Fibroblast of skin of right biceps (primary cell): ENCODE results near the gene TLR3.
"Not testable (repeated sequence)": the region's sequence is repeated elsewhere in the genome, so short reads cannot be mapped to it uniquely, and the experiment has no call there.

ENCODE experiments used
- DNase-seq: peaks from one replicate; pipeline ENCODE4 v3.0.0-alpha.2; 2013

The TLR3 gene

DNA sequence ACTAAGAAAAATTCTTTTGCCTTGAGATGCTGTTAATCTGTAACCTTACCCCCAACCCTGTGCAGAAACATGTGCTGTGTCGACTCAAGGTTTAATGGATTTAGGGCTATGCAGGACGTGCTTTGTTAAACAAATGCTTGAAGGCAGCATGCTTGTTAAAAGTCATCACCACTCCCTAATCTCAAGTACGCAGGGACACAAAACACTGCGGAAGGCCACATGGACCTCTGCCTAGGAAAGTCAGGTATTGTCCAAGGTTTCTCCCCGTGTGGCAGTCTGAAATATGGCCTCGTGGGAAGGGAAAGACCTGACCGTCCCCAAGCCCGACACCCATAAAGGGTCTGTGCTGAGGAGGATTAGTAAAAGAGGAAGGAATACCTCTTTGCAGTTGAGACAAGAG is 18.8 kb upstream of the TLR3 start:
- DNase-seq = not testable (repeated sequence)

DNA sequence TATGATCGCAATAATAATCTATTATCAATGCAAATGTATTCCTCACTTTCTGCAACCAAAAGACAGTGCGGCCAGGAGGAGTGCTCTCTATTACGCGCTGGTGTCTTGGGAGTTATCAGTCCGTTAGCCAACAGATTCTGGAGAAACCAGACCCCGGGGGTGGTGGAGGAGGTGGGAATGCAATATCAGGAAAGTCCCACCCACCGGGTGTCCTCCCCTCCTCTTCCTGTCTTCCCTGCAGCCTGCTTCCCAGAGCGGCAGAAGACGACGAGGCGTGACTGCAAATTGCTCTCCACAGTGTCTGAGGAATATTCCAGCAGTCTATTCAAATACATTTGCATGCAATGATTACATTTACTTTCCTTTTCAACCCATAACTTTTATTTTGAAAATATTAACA is 17.9 kb upstream of the TLR3 start:
- no peak for DNase-seq

DNA sequence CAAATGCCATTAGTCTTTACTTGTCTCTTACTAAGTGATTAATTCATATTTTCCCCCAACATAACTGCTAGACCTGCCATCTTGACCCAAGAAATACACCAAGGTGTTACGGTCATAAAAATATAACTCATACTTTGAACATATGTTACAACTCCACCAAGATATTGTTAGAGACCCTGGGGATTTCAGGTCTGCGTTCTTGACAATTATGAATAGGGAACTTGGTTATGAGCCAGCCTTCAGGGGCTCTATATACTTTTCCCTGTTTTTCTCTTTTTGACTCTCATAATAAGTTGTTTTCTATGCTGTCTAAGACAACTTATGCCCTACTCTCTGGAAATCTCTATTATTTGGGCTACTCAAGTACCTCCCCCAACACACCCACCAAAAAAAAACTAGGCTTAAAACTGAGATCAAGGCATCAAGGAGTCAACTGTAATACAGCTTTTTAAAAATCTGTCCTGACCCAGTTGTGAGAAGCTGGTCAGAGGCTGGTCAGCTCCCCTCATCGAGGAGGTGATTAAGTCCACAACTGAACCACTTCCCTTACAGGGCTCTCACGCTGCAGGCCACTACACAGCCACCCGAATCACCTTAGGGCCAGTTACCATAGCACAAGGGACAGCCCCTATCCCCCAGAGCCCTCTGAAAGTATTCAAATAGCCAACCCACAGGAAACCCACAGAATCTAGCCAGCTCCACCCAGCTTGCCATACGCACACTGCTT is 10.5 kb upstream of the TLR3 start:
- DNase-seq = no peak

DNA sequence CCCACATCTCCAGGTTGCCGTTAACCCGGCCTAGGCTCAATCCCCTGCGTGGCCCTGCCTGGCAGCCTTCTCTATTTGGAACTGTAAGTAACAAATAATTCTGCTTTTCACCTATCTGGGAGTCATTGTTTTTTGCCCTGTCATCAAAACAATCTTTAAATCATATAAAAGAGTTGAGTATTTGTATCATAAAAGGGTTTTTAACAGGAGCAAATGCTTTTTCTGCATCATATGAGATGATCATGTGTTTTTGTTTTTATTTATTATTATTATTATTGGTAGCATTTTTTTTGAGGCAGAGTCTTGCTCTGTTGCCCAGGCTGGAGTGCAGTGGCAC is 10.0 kb upstream of the TLR3 start:
- no peak for DNase-seq

DNA sequence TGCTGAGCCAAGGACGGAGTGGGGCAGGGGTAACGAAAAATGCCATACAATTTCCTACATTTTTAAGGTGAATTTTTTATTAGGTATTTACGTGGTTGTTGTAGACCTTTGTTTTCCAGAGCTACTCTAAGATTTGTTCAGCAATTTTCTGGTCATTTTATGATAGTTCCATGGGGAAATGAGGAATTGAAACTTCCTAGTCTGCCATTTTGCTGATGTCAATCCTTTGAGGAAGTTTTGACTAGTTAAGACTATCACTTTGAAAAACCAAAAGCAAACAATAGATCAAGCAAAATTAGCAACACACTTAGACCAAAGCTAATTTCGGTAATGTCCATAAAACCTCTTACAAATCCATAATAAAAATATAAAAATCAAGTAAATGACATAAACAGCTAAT is 7.0 kb upstream of the TLR3 start:
- DNase-seq = no peak

DNA sequence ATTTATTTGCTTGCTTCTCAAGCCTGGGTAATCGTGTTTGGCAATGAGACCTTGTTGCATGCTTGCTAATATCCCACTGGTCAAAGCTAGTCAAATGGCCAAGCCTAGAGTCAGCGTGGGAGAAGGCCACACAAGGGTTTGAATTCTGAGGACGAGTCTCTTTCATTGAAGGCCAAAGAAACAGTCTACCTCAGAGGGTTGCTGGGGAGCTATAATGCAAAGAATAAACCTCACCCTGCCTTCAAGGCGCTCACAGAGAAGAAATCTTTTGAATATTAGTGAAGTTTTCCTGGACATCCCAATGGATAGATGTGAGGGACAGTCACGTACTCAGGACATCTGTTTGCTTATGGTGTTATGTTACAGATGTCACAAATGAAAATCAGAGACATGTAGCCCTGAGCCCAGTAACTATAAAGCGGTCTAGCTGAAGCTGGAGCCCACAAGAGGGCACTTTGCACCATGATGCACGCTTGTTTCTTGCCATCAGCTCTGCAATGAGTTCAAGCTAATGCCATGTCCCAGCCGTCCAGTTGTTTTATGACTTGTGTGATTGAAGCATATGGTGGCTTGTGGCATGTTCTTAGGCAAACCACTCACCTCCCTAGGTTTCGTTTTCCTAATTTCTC is 1.1 kb upstream of the TLR3 start:
- DNase-seq = peak; percentile 49

DNA sequence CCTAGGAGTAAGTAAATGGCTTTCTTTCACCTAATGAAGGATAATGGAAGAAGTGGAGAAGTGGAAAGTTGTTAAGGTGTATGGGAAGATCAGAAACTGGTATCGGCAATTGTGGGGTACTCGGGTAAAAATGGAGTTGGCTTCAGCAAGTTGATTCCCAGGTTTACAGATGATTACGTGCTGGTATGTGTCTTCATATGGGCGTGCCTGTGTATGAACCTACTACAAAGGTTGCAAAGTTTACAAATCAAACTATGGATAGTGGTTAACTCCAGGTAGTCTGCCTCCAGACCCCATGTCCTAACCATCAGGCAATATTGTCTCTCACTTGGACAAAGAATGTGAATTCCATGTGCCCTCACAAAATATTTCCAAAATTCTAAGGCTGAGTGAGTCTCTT is 773 bp downstream of the TLR3 start:
- DNase-seq = no peak

DNA sequence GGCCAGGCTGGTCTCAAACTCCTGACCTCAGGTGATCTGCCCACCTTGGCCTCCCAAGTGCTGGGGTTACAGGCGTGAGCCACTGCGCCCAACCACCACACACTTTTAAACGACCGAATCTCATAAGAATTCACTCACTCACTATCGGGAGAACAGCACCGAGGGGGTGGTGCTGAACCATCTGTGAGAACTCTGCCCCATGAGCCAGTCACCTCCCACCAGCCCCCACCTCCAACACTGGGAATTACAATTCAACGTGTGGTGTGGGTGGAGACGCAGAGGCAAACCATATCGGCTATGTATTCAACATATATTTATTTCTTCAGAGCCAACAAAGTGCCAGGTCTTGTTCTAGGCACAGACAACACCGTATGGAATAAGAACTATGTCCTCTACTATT is 3.6 kb downstream of the TLR3 start:
- DNase-seq = no peak

DNA sequence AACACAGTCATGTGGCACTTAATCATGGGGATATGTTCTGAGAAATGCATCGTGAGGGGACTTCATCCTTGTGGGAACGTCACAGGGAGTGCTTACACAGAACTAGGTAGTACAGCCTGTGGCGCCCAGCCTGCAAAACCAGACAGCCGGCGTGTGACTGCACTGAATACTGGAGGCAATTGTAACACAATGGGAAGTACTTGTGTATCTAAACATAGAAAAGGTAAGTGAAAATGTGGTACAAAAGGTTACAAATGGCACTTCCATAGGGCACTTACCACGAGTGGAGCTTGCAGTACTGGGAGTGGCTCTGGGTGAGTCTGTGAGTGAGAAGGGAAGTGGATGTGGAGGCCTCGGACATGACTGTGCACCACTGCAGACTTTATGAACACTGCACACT is 5.2 kb downstream of the TLR3 start:
- no peak for DNase-seq

DNA sequence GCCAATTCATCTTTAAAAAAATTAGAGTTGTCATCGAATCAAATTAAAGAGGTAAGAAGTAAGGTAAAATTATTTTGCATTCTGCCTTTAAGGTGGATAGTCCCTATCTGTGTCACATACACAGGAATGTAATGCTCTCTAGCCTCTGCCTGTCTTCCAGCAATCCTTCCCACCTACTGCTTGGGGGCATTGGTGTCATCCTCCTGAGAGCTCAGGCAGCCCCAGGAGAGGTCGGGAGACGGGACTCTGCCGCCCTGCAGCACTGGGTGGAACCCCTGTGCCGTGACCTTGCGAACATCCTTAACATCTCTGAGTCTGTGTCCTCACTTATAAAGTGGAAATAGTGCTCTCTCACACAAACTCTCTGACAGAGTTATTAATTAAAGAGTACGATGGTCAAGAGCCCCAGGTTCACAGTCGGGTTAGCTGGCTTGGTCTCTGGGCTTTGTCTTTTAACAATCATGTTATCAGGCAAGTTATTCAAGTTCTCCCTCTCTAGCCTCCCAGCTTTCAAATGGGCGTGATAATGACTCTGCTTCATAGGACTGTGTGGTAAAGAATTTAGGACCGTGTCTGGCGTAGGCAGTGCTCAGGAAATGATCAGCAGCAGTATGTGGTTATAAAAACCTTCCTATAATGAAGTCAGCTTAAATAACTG is 10.2 kb downstream of the TLR3 start:
- DNase-seq = peak; percentile 14

DNA sequence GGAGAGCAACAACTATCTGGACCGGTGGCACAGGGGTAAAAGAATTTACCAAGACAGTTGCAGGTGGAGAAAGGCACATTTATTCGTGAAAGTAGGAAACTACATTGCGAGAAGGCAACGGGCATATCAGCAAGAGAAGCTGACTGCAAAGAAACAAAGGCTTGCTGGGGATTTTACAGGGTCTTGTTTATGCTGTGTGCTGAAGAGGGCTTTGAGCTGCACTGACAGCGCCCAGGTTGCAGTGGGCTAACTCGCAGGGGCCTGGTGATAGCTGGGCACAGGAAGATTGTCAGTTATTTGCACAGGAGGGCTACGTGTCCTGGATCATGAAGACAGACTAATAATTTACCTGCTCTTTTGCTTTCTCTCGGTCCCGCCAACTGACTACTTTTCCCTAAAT is 10.7 kb downstream of the TLR3 start:
- DNase-seq = no peak

DNA sequence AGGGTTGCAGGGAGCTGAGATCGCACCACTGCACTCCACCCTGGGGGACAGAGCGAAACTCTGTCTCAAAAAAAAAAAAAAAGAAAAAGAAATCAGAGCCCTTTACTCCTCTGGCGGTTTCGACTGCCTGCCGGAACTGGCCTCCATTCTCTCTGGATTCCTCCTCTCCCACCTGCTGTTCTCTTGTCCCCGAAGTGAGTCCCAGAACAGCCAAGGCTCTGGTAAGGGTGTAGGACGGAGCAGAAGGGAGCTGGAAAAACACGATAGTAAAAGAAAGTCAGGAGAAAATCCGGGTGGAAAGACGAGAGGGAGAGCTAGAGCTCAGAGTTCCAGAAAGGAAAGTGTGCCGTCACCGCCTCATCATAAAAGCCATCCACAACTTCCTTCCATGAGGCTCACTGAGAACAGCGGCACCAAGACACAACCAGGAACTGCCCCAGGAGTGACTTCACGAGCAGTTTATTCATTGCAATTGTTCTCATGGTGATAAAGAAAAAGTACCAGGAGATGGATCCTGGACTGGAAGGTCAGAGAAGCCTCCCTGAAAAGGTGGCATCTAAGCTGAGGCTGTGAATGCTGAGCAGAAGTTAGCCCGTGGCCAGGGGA is 12.3 kb downstream of the TLR3 start:
- no peak for DNase-seq

DNA sequence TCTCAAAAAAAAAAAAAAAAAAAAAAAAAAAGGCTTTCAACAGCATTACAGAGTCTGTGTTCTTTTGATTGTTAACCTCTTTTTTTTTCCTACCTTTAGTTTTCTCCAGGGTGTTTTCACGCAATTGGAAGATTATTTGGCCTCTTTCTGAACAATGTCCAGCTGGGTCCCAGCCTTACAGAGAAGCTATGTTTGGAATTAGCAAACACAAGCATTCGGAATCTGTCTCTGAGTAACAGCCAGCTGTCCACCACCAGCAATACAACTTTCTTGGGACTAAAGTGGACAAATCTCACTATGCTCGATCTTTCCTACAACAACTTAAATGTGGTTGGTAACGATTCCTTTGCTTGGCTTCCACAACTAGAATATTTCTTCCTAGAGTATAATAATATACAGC is 13.3 kb downstream of the TLR3 start:
- DNase-seq = no peak

DNA sequence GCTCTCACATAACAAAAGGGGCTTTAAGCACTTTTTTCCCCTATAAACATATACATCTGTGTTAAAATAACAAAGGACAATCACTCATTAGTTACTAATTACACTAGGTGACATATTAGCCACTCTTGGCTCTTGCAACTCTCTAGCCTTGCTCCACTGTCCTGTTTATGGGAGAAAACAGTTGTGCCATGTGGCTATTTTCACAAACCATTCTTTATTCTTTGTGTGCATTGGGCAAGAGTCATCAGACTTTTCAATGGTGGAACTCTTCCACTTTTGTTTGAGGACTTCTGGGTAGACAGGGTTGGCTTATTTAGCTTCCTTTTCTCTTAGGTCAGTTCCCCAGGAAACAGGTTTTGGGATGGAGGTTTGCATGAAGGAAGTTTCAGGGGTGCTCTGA is 19.6 kb downstream of the TLR3 start:
- DNase-seq = no peak

DNA sequence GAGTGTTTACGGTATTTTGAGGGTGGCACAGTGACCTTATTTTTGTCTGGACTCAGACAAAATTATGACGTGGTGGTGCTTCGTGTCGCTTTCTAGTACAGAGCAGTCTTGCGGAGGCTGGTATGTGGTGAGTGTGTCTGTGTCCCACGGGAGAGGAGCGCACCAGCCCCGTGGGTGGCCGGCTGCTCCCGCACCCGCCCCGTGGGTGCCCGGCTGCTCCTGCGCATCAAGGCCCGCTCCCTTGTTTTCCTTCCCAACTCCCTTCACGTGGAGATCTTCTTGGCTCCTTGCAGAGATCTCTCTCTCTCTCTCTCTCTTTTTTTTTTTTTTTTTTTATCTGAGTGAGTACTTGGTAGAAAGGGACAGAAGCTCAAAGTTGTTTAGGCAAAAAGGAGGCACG is 23.3 kb downstream of the TLR3 start:
- no peak for DNase-seq

DNA sequence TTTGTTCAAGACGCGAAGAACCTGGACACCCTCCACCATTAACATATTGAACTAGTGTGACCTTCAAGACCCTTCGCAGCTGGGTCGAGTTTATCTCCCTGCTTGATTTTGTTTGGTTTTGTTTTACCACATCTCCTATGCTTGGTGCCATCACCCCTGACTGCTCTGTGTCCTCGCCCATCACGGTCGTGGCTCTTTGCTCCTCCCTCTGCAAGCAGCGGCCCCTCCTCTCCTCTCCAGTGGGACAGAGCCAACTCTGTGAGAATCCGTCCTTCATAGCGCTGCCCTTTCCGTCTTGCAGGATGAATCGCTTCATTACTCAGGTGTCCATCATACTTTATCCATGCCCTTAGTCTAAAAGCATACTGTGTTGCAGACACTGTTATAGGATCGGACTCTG is 26.4 kb downstream of the TLR3 start:
- no peak for DNase-seq

DNA sequence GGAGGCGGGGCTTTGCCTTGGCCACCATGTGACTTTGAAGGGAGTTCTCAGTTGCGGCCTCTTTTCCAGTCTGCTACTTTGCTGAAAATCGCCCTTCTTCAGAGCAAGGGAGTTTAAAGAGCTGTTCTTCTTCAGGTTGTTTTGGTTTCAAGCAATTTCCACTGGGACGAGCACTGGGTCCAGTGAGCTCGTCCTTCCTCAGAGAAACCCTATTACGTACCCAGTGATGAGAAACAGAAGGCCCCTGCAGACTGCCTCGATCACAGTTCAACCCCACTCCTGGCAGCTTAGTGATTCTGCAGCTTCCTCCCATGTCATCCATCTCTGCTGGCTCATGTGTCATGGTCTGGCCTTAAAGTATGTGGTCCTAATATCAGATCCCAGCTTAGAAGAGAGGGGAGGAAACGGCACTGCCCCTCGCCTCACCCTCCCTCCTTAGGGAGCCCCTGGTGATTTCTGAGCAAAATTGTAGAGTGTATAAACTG is 27.8 kb downstream of the TLR3 start:
- DNase-seq = no peak

DNA sequence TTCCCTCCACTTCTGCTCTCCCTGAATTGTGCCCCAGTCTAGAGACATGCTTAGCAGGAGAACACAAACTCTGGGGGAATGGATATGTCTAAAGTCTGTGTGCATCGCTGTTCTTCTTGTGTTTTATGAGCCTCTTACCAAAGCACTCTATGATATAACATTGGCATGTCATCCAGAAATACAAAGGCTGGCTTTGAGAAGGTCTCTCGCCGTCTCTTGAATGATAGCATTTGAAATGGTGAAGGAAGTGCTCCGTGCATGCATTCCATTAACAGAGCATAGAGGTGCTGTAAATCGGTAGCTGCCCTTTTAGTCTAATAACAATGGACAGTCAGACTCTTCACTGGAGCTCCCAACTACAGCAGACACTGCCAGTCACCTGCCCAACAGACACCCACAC is 28.4 kb downstream of the TLR3 start:
- DNase-seq = no peak

DNA sequence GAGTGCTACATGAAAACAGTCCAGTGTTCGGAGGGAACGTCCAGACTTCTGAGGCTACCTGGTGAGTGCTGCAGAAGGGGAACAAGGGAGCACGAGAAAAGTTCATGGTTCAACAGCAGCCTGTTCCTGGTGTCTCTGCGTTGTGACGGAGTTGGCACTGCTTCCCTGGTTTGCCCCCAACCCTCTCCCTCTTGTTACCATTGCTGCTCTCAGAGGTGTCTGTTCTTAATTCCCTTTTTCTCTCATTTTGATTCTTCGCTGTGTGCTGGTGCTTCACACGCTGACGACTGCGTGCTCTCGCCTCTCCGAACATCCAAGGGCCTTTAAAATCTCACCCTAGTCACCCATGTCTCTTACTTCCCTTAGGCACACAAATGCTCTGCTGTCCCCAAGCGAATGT is 34.0 kb downstream of the TLR3 start:
- DNase-seq = no peak

DNA sequence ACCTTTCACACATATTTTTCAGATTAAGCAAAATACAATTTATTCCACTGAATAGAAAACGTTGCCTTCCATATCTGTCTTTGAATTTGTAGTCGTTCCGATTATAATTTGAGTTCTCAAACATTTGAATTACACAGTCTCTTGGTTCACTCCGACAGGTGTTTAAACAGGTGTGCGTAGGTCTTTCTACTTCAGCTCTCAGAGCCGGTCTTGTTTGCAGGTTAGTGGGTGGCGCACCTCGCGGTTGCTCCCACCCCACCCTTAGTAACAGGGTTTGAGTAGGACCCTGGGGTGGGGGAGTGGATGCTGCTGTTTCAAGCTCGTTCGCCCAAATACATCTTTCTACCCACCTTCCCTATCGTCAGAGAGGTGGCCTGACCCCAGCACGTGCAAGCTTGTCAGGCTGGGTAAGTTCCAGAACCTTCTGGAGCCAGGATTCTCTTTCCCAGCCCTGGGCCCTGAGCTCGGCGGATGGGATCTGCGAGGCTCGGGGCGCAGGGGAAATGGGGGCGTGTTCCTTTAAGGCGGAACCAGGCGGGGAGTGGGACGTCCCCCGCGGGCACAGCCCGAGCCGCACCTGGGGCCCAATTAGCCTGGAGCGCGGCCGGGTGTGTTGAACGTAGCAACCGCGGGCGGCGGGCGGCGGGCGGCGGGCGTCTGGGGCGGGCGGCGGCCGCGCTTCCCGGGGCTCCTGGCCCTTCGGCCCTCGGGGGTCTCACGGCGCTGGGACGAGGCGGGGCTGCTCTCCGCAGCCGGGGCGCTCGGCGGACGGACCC is 35.3 kb downstream of the TLR3 start, which contains the start of gene FAM149A:
Gene FAM149A, plus strand, starts transcription at position 591 of the 776 bp plus-strand sequence.
- DNase-seq = peak; percentile 6

DNA sequence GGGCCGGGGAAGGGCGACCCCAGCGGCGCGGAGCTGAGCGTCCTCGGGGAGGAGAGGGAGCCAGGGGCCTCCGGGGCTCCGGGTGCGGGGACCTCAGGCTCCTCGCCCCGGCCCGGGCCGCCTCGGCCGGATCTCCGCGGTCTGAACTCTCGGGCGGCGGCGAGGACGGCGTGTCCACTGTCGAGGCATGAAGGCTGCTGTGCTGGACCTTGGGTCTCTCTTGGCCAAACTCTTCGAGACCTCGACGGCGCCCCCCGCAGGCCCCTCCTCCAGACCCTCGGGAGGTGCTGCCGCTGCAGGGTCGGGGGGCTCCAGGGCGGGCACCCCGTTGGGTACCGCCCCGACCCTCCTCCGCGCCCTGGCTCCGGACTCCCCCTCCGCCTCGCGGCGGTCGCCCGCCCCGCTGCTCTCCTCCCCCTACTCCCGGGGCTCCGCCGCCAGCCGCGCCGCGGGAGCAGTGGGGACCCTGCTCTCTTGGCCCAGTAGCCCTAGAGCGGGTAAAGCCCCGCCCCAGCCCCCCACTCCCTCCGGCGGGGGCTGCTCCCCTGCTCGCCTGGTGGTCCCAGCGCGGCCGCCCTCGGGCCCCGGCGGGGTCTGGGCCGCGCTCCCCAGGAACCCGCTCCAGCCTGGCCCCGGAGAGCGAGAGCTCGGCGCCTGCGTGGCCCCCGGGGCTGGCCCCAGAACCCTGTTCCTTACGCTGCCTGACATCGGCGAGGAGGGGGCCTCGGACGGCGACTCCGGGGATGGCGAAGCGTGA is 36.1 kb downstream of the TLR3 start:
- no peak for DNase-seq

DNA sequence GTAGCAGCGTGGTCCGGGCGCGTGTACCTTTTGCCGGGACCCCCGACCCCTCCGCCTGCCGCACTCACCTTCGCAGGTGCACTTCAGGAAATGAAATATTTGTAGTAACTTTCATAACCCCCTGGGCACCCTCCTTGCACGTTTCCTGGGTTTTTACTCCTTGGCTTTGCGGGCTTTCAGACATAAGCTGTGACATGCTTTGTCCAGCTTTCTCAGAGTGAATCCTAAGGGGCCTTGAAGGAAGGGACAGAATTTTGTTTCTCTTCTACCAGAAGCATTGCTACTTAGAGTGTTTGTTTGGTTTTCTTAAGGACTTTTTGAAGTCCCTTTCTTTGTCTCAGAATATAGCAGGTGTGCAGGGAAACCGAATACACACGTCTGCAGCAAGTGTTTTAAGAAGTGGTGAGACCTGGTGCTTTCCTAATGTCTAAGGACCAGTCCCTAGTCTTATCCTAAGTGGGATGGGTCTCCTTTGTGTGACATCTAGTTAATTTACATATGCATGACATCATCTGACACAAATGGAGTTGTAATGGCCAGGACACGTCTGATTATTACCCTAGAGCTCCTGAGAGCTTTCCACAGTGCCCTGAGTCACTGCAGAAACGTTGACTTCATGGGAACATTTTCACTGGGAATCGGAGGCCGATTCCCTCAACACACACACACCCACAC is 36.8 kb downstream of the TLR3 start:
- no peak for DNase-seq
